KBM-7 (cell line): ENCODE data around the gene RNPEPL1.
A peak's percentile ranks its signal among the peaks of the same experiment; 100 is the strongest.

ENCODE experiments used
- DNase-seq: peaks from one replicate; pipeline ENCODE4 v3.0.0-alpha.2; 2015
- in situ Hi-C: fragments of 300-500 bp; cut with MboI; formaldehyde crosslinking; loops from 2 replicates; pipeline ENCODE4 v1.14.3; 2020; ENCODE audit warnings: low sequenced_read_pairs, low pct_unique_long_range_greater_than_20kb, mixed read lengths

RNPEPL1 gene

DNA sequence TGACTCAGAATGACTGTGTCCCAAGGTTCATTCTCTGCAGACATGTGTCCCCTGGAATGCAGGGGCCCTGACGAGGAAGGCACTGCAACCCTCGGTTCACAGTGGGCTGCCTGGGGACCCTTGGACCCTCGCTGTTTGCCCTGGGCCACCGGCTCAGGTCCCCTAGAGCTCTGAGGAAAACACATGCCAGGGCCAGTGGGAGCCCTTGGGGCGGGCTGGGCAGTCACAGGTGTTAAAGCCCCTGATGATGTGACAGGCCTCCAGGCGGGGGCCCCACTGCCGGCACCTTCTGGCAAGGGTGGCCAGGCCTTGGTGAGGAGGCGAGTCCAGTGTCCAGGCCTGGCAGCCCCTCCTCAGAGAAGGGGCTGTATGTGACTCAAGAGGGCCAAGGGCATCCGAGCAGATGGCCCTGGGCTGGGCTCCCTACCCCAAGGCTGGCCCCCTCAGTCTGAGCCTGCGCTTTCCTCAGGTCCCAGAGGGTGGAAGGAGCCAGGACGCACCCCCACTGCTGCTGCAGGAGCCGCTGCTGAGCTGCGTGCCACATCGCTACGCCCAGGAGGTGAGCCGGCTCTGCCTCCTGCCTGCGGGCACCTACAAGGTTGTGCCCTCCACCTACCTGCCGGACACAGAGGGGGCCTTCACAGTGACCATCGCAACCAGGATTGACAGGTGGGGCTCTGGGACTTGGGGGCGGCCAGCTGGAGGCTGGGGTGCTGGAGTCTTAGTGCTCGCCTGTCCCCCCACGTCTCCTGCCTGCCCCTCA is 29.3 kb downstream of the RNPEPL1 start:
- no peak for DNase-seq
- in situ Hi-C loops, result no loop called here

DNA sequence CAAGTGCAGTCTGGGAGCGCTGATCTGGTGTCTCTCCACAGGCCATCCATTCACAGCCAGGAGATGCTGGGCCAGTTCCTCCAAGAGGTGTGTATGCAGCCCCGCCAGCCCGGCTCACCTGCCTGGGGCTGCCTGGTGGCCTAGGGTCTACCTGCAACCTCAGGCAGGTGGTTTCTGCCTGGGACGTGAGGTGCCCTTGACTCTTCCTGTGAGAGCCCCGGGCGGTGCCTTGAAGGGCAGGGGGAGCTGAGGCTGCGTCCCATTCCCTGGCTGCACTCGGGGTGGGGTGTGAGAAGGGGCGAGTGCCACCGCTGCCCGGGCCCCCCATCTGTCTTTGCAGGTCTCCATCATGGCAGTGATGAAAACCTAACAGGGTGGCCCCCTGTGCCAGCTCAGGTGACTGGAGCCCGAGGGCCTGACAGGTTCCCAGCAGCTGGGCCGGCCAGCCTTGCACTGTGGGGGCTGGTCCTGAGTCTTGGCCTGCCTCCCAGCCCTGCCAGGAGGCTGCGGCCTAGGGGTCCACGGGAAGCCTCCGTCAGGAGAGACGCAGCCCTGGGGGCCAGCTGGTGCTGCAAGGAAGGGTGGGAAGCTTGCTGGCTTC is 30.1 kb downstream of the RNPEPL1 start:
- in situ Hi-C loops, result no loop called here
- DNase-seq, result no peak

DNA sequence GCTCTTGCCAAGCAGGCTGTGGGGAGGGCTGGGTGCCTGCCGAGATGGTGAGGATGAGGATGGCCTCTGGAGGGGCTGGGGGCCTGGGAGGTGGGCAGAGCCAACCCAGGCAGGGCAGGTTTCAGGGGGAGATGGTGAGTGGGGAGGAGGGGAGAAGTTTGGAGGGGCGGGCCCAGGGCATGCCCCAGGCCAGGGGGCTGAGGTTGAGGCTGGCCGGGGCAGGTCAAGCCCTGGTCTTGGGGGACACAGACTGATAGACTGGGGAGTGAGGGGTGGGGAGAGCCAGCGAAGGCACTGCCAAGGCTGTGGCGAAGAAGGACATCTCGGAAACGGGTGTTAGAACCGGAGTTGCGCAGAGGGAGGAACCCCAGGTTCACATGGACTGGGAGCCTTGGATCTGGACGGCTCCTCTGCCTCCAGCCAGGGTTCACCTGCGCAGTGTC is 30.9 kb downstream of the RNPEPL1 start:
- in situ Hi-C loops, result no loop called here
- DNase-seq, result no peak

DNA sequence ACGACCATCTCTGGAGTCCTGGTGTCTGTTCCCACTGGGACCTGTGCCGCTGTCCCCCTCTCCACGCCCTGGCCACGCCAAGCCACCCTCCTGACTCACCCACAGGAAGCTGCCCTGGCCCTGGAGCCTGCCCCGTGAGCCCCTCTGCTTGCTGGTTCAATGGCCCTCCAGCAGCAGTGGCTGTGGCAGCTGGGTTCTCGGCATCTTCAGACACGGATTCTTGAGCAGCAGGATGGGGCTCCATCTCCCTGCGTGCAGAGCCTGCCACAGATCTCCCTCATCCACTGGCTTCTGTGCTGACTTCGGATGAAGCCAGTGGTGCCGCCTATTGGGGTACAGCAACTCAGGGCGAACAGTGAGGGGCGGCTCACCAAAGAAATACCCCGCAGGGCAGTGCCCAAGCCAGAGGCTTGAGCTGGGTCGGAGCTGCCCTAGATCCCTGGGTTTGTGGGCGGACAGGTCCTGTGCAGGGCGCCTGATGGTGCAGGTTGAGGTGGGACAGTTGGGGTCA is 32.2 kb downstream of the RNPEPL1 start:
- no peak for DNase-seq
- in situ Hi-C loops, result no loop called here

DNA sequence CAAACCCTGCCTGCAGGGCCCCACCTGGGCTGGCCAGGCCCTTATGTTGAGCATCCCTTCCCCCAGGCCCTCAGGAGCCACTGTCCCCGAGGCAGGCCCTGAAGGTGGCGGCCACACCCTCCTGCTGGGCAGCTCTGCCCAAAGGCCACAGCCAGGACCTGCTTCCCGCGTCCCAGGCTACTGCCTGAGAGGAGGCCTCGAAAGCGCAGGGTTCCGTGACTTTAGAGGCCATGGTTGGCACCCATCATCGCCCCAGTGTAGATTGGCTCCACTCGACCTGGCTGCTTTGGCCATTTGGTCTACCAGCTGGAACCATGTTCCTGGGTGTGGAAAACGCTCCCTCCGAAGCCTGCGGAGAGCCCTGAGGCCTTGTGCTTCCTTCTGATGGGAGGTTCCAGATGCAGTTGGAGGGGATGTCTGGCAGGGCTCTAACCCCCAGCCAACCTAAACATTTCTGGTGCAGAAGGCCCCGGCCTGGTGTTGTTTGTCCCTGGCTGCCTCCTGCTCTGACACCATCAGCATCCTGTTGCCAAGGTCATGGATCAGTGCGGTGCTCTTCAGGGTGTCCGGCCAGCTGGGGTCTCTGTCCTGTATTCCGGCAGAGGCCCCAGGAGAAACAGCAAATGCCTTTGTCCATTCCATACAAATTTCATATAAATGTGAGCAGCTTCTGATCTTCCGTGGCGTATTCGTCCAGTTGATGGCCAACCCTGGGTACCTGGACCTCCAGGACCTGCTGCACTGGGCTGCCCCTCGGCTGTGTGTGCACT is 33.0 kb downstream of the RNPEPL1 start:
- in situ Hi-C loops, result no loop called here
- DNase-seq, result no peak

DNA sequence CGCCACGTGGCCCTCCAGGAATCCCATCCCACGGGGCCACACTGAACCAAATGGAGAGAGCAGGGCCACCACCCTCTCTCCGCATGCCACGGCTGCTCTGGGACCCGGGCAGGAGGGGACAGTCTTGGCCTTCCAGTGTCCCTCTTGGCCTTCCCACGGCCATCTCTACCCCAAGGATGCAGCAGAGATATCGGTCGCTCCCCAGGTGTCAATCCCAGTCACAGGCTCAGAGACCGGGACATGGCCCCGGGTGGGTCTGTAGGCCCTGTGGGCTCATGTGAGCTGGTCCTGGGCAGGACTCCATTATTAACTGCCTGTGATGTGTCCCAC is 33.5 kb downstream of the RNPEPL1 start:
- DNase-seq, result no peak
- in situ Hi-C loops, result no loop called here

DNA sequence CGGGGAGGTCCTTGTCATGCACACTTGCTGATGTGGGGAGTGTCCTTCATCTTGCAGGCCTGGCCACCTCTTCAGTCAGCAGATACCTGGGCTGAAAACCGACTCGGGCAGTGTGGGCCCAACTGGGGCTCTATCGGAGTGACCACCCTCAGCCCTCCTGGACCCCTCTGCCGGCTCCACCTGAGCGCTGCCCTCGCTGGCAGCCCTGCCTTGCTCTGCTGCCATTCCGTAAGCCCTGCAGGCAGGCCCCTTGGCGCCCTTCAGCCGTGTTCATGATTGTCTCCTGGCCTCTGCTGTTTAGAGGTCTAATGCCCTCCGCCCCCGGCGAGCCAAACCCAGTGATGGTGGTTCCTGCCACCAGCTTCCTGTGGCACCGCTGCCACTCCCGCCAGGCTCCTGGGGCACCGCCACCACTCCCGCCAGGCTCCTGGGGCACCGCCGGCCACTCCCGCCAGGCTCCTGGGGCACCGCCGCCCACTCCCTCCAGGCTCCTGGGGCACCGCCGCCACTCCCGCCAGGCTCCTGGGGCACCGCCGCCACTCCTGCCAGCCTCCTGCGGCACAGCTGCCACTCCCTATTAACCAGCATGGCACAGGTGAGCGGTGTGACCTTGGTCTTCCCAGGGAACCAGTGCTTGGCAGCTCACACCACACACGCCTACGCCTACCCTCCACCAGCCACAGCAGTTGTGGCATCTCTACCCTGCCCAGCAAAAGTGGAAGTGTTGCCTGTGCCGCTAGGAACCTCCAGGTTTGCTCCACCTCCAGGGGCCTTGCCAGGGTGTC is 34.2 kb downstream of the RNPEPL1 start:
- in situ Hi-C loops, result no loop called here
- no peak for DNase-seq

DNA sequence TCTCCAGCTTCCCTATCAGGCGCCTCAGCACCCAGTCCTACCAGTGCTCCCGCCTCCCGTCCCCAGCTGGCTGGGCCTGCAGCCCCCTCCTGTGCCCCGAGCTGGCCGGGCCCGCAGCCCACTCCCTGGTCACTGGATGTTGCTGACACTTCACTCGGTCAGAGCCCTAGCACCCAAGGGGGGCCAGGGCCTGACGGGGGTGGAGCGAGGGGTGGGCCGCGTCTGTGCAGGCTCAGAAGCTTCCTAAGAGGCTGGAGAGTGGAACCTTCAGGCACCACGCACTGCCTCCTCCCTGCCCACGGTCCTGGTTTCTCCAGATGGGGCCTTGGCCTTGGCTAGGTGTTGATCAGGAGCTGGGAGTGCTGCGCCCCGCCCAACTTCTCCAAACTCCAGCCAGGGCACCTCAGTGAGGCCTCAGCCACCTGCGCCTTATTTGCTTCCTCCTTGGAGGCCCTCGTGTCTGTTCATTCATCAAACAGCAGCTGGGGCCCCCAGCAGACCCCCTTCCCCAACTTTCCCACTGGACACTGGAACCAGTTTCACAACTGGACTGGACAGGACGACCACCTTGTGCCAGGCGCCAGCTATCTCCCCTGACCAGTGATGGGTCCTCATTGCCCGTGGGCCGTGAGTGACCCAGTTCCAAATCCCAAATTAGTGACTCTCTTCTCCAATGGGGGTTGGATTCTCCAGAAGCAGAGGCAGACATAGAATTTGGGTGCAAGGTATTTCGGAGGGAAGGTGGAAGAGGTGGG is 35.0 kb downstream of the RNPEPL1 start:
- in situ Hi-C loops, result no loop called here
- DNase-seq, result no peak

DNA sequence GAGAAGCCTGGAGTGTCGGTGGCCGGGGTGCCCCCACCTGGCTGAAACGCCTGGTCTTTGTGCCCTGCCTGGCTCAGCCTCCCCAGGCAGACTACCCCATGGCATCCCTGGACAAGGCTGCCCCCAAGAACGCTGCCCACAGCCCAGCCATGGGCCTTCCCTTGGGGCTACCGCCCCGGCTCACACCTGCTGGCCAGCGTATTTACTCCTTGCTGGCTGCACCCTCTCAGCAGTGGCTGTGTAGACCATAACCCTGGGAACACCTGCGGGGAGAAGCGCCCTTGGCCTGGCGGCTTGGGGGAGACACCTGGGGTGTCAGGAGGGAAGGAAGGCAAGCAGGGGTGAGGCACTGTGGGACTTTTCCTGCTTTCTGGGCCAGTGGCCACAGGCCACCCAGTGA is 35.6 kb downstream of the RNPEPL1 start:
- DNase-seq, result no peak
- in situ Hi-C loops, result no loop called here

DNA sequence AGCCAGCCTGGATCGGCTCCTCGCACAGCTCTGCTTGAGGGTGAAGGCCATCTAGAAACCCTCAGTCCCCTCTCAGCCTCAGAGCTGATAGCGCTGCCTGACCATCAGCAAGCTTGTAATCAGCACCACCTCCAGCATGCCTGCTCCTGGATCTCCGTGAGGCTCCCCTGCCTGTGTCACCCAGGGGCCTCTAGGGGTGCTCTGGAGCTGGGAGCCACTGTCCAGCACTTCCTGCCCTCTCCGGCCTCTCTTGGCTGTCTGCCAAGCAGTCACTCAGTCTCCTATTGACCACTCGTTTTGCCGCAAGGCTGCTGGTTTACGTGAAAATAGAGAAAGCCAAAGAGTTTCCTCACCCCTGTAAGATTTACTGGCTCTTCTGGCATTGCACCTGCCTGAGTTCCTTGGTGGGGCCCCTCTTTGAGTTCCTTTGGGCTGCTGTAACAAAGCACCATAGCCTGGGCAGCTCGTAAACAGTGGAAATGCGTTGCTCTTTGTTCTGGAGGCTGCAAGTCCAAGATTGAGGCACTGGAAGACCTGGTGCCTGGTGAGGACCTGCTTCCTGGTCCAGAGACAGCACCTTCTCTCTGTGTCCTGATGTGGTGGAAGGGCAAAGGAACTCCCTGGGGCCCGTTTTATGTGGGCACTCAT is 36.1 kb downstream of the RNPEPL1 start:
- in situ Hi-C loops, result no loop called here
- no peak for DNase-seq

DNA sequence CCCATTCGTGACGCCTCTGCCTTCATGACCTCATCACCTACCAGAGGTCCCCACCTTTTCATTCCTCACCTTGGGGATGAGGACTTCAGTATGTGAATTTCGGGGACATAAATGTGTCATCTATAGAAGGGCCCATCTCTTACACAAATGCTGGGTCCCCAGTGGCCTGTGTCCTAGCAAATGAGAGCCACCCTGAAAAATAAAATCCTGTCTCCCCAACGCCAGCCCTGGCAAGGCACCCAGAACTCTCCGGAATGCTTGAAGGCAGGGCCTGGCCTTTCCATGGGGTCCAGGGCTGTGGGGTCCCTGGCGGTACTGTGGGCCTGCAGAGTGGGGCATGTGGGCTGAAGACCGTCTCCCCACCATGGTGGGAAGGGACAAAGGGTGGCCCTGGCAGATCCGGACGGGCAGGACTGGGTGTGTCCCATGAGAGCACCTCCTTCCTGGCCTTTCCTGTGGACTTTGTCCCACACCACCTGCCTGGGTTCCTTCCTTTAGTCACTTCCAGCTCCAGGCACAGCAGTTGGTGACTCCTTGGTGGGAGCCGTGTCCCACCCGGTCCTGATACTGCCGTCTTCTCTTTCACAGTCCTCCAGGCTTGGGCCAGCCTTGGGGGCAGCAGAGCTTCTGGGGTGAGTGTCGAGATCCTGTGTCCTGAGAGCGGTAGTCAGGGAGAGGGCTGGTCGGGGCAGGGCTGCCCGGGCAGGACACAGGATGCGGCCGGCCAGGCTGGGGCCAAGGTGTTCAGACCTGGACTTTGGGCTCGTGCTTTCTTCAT is 36.8 kb downstream of the RNPEPL1 start:
- no peak for DNase-seq
- in situ Hi-C loops, result no loop called here

DNA sequence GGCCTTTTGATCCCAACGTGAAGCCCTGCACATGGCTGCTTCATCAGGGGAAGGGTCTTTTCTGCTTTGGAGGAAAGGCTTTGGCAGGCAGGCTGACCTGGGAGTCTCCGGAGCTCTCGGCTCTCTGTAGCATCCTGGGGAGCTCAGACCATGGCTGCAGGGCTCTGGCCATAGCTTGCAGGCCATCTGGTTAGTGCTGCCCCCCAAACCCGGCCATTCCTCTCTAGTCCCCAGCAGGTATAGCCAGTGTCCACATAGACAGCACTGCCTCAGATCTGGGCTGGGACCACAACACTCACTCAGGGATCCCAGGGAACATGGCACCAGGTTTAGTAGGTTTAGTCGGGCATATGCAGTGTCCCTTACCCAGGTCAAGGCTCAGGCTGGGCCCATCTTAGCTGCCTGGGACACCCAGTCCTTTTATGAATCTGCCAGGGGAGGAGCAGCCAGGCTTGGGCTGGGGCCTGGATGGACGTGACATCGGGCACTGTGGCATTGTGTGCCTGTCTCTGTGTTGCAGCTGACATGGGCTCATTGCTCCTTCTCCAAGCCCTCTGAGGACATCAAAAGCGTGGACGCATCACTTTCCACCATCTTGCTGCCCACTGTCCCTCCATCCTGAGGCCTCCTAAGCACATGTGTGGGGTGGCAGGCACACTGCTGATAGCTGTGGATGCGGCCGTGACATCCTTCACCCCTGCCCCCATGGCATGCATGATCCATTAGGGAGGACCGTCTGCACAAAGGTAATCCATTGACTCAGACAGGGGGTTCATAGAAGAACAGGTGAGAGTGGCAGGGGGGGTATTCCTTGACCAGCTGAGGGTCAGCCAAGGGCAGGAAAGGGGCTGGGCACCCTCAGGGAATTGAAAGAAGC is 37.8 kb downstream of the RNPEPL1 start:
- no peak for DNase-seq
- in situ Hi-C loops, result no loop called here

DNA sequence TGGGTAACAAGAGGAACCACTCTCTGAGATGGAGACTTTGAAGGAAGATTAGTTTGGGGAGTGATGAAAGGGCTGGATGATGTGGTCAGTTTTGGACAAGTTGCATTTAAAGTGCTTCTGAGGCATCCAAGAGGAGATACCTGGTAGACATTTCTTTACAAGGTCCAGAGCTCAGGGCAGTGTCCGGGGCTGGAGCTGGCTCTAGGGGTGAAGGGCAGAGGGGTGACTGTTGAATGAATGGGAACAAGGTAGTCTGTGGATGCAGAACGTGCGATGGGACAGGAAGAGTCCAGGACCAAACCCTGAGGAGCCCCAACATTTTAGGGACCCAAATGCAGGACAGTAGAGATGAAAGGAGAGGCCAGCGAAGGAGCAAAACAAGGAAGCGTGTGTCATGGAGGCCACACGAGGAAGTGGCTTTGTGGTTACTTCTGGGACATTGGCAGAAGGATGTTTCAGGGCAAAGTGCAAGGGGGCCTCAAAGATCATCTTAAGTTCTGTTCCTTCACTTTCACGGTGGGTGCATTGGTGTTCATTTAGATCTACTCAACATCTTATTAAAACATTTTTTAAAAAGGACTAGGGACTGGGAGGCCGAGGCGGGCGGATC is 43.4 kb downstream of the RNPEPL1 start:
- in situ Hi-C loops, result no loop called here
- peak; percentile 63 for DNase-seq

DNA sequence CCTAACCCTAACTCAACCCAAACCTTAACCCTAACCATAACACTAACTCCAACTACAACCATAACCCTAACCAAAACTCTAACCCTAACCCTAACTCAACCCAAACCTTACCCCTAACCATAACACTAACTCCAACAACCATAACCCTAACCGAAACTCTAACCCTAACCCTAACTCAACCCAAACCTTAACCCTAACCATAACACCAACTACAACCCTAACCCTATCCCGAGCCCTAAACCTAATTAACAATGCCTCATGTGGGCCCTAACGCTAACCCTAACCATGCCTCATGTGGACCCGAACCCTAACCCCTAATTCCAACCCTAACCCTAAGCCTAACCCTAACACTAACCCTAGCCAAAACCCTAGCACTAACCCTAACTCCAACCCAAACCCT is 45.5 kb downstream of the RNPEPL1 start:
- no peak for DNase-seq
- in situ Hi-C loops, result no loop called here

DNA sequence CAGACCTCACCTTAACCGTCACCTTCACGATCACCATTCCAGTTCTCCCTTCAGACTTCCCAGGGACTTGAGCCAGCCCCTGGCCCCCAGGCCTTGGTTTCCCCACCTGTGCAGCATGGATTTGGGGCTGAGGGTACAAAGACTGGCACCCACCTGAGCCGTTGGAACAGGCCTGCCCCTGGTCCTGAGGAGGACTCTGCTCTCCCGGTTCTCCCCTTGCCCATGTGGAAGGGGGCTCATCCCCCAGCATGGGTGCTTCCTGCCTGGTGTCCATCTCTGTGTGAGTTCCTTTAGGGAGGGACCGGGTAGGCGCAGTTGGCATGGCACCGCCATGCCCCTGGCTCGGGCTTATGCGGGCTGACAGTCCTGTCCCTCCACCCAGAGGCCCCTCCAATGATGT is 46.1 kb downstream of the RNPEPL1 start:
- DNase-seq, result no peak
- in situ Hi-C loops, result no loop called here

DNA sequence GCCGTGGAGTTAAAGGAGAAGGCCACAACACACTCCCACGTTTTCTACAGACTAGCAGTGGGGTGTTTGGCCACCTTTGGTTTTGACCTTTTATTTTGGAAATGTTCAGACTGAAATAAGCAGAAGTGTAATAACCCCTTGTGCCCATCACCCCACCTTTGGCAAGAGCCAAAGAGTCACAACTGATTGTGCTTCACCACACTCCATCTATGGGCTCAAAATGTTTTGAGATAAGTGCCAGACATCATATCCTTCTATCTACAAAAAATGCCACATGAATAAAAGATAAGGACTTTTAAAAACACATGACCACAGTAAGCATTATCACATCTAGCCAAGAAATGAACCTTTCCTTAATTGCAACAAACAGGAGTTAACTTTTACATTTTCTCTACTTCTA is 47.1 kb downstream of the RNPEPL1 start:
- in situ Hi-C loops, result no loop called here
- DNase-seq, result peak; percentile 7
